Central memory CD4-positive, alpha-beta T cell (primary cell): ENCODE results near the gene CXCL6.

Experiments used
- DNase-seq: peaks from one replicate; pipeline ENCODE4 v3.0.0; 2022

CXCL6 gene

DNA sequence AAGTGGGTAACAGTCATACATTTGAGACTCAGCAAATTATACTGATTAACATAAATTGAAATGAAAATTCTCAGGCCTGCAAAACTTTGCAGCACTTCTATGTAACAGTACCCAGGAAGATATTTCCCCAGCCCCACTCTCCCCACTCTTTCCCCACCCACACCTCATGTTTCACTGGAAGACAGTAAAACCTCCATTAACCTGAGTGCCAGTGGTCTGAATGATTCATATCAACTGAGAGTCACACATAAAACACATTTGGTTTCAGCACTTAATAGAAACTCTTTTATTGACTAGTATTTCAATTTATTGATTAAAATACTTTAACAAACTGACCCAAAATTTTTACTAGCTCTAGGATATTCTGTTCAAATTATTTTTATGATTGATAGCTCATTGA is 6.9 kb downstream of the CXCL6 start:
- no peak for DNase-seq

GRCh38 chr4:73844345-73844744 is 7.9 kb downstream of the CXCL6 start:
- no peak for DNase-seq

DNA sequence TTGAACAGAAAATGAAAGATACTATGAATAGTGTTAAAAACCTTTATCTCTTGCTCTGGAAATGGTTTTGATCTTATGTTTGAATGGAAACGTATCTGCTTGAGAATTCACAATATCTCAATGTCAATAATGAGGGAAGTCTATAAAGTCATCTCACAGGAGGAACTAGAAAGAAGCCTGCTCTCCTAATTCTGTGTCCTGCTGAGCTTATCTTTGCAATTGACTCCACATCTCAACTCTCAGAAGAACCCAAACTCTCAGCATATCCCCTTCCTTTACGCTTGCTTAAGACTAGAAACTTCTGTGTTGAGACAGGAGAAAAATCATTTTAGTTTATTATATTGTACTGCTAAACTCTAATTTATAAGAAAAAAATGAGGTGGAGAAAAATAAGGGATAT is 8.3 kb downstream of the CXCL6 start:
- DNase-seq: no peak

- no peak for DNase-seq
Measured at GRCh38 chr4:73847526-73848182, 11.2 kb downstream of the CXCL6 start.

DNA sequence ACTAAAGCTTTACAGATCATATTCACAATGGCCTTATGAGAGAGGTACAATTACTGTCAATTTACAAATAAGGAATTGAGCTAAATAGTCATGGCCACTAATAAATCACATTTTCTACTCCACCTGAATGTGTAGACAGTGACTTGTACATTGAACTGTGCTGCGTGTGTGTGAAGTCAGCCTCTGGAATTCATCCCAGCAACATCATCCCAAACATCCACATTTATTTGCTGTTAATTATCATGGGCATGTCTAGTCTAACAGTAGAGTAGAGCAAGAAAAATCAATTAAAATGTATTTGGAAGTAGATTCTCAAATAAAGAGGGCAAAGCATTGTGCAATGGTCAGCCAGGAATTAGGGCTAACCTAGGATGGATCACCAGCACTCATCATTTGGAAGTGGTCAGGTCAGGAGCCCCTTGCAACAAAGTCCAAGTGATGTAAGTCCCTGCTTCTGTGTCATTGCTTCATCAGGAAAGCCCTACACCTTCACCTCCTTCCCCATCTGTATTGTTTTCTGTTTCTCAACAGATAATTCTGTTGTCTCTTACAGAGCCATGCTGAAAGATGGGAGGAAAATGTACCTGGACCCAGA is 11.8 kb downstream of the CXCL6 start:
- no peak for DNase-seq

DNA sequence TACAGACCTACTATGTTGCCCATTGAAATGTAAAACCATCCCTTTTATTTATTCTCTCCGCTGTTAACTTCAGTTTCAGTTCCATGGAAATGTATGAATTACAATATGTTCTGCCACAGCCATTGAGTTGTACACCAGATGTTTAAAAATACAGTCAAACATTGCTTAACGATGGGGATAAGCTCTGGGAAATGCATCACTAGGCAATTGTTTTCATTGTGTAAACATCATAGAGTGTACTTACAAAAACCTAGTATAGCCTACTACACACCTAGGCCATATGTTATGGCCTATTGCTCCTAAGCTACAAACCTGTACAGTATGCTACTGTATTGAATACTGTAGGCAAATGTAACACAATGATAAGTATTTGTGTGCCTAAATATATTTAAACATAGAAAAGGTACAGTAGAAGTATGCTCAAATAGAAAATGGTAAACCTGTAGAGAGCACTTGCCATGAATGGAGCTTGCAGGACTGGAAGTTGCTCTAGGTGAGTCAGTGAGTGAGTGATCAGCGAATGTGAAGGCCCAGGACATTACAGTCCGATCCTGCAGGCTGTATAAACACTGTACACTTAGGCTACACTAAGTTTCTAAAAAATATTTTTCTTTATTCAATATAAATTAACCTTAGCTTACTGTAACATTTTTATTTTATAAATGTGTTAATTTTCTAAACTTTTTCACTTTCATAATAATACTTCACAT is 13.9 kb downstream of the CXCL6 start:
- no peak for DNase-seq

DNA sequence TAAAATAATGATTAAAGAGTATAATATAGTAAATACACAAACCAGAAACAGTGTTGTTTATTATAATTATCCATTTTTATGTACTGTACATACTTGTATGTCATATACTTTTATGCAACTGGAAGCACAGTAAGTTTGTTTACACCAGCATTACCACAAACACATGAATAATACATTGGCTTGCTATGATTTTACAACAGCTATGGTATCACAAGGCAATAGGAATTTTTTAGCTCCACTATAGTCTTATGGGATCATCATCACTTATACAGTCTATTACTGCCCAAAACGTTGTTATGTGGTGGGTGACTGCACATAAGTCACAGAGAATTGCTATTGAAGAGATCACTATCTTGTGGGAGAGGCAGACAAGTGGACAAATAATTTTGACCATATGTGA is 14.8 kb downstream of the CXCL6 start:
- no peak for DNase-seq

DNA sequence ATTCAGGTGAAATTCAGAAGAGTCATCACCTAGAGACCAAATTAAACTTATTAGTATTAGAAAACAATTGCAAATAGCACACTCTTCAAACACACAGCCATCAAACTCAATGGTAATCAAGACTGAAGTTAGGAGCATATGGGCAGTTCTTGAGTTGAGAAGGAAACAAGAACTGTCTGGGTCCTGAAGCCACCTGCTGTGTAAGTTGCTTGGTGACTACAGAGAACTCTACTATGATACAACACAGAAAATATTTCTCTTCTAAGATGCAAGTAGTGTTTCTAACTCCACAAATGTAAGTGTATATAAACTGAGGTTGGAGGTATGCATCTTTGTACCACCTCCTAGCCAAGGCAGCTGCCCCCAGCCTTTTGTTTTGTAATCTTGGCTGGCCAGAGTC is 16.3 kb downstream of the CXCL6 start:
- DNase-seq: no peak

- no peak for DNase-seq
Measured at GRCh38 chr4:73853246-73853704, 16.8 kb downstream of the CXCL6 start, which contains the start of gene PF4V1. PF4V1 (plus strand) TSS chr4:73853296; CDS start chr4:73853363, 67 bp downstream.

DNA sequence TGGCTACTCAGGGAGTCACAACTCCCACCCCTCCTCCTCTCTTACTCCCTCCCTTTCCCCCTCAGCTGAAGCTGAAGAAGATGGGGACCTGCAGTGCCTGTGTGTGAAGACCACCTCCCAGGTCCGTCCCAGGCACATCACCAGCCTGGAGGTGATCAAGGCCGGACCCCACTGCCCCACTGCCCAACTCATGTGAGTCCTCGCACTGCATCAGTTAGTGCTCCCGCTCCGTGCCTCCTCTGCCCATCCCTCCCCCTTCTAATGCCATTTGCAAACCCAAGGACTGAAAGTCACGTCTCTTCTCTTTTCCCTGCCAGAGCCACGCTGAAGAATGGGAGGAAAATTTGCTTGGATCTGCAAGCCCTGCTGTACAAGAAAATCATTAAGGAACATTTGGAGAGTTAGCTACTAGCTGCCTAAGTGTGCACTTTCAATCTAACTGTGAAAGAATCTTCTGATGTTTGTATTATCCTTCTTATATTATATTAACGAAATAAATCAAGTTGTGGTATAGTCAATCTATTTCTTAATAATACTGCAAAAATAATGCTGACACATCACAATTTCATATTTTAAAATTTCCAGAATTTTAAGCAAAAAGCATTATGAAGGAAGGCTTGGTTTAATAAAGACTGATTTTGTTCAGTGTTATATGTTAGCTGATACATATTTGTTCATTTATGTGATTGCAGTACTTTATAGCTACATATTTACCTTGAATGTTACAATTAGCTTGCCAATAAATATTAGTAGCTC is 17.4 kb downstream of the CXCL6 start:
- no peak for DNase-seq

DNA sequence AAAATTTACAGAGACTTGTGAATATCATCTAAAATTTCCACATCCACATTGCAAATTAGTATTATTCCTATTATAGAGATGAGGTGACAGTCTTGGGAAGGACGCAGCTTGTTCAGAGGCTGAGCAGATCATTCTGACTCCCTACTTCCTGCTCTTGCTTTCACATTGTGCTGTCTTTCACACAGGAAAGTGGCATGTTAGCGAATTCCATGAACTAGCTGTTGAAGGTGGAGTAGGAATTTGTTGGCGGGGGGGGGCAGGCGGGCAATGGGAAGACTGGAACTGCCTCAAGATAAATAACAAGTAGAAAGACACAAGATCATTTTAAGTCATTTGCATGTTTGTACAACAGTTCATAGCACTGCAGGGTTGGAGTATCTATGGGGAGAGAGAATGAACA is 18.9 kb downstream of the CXCL6 start:
- no peak for DNase-seq

DNA sequence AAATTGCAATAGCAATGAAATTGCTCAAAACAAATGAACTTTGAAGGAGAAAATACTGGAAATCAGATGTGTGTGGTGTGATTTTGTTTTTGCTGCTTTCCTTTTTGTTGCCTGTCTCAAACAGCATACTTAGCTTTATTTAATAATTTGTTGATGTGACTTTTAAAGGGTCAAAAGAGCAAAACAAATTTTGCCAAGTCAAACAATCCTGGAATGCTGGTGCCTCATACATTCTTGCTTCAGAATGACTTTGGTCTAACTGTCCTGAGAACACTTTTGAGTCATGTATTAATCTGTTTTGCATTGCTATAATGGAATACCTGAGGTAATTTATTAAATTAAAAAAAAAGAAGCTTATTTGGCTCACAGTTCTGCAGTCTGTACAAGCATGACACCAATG is 20.0 kb downstream of the CXCL6 start:
- DNase-seq: no peak

DNA sequence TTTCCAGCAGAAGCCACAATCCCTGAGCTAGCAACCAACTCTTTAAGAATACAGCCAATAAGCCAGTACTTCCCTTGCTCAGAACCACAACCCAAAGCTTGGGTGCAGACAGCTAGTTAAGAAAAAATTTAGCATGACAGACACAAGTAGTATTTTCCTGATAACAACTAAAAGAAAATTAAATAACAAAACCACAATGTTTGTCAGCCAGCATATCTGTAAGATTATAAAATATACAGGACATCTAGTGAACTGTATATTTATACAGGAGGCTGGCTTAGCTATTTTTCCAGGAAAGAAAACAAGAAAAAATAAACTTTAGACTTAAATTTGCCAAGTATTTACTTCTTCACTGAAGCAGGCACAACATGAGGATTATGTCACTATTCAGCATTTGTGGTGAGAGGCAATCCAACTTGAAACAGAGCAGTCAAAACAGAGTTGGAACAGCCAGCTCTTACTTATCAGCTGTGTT is 23.2 kb downstream of the CXCL6 start:
- no peak for DNase-seq

DNA sequence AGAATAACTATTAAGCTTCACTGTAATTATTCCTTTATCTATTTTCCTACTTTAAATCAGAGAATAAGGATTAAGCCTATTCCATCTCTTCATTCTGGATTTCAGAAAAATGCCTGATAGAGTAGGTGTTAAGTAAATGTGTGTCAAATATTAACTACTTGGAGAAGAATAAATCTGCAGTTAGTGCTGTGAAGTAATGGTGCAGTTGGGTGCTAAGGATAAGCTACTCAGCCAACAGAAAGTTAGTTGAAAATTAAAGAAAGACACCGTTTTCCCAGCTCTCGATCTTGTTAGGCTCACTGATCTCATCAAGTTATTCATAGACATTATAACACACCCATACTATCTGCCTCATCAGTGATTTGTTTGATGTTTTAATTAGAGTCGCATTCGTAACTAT is 23.7 kb downstream of the CXCL6 start:
- DNase-seq: no peak

DNA sequence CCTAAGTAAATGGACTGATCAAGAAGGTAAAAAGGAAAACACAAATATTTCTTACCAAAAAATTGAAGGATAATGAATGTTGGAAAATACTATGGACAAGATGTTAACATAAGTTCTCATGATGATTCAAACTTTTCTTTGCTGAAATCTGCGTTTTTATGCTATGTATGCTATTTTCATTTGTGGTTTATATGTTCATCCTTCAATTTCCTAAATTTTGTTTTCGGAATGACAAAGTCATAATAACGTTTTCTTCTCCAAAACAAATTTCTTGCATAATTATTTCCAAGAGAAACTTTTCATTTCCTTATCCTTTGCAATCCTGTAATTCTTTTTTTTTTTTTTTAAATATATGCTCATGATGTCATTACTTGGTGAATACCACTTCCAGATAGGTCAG is 24.4 kb downstream of the CXCL6 start:
- no peak for DNase-seq

DNA sequence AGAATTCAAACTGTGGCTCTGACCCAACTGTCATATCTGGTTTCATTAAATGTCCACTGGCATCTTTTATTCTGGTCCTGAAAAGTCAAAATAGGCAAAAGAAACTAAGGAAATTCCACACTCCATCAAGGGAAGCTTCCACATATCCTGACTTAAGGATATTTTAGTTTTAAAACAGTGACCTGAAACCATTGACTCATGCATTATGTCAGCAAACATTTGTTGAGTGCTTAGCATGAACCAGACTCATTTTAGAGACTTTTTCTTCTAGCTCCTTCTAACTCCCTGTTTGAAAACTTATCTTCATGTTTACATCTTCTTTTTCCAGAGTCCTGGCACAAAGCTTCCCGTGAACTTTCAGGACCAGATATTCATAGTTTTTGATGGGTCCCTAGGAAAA is 25.8 kb downstream of the CXCL6 start:
- no peak for DNase-seq

- DNase-seq: no peak
Measured at GRCh38 chr4:73864365-73864764, 27.9 kb downstream of the CXCL6 start.

DNA sequence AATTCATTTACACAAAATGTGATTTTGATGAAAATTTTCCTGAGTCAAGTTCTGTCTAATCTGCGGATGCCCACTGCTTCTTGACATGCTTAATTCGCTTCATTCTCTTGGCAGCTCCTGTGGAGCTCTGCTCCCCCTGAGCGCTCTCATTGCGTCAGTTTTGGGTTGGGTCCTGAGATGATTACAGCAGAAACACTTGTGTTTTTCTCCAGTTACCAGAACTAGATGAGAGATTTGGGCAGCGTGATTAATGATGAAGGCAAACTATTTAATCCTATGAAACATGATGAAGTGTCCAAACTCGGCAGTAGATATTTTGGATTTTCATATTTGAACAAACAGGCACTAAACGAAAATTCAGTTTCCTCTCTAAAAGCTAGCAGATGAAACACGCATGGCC is 28.5 kb downstream of the CXCL6 start:
- no peak for DNase-seq

DNA sequence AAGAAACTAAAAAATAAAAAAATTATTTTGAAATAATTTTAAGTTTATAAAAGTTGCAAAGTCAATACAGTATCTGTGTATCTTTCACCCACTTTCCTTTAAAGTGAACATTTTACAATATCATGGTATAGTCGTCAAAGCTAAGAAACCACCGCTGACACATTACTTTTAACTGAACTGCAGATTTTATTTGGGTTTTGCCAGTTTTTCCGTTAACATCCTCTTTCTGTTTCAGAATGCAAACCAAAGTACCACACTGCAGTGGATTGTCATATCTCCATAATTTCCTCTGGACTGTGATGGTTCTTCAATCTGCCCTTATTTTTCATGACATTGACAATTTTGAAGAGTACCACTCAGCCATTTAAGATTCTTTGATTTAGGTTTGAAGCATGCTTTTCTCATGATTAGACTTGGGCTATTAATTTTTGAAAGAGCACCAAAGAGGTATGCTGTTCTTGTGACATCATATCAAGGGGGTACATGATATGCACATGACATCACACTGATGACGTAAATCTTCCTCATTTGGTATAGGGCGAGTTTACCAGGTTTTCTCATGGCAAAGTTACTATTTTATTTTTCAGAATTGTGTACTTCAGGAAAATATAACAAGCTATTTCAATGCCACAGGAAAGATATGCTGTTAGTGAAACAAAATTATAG is 29.1 kb downstream of the CXCL6 start:
- no peak for DNase-seq

GRCh38 chr4:73866246-73866645 is 29.8 kb downstream of the CXCL6 start:
- DNase-seq: no peak

- DNase-seq: no peak
Measured at GRCh38 chr4:73867783-73868182, 31.3 kb downstream of the CXCL6 start.

DNA sequence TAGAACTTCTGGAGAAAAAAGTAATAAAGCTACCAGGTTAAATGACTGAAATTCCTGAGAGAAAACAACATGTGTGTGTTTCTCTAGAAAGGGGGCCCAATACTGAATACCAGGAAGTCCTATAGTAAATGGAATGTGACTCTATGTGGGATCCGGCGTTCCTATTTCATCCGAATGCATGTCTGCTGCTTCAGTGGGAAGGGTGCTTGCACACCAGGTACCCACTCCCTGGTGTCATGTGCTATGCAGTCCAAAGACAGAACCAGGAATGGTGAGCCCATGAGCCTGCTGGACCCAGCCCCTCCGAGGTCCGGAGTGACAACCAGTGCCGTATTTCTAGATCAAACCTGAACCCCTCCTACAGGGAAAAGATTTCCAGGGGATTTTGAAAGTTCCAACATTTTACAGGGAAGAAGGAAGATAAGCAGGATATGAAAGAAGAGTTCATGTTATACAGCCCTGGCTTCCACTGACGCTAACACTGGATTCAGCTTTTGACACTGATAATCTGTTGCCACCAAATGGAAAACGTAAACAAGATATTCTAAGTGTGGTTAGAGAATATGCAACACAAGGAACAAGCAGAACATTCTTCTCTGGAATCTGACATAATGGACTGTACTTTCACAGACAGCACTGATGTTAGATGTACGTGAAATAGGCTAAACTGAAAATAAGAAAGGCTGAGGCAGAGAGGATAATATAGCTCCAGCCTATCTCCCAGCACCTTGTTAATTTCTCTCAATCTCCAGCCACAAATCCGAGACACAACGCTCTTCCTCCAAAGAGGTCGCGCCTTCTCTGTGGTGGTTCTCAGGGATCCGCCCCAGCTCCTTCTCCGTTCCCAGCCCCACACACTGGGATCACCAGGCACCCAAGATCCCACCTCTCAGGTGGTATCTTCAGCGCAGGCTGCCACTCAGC is 32.0 kb downstream of the CXCL6 start:
- no peak for DNase-seq
